ENCODE results near the gene D2HGDH. TPM values are rescaled to one million over a fixed set of nuclear protein-coding genes. Genes with fewer than 3 reads are reported as not detected.

The D2HGDH gene
- total and polyA plus RNA-seq, 3 donors from 2014 or later: 15.6 to 37.7 (median 36.1) TPM

GRCh38 chr2:241768251-241768711, 33.9 kb downstream of the D2HGDH start:
- H3K27me3 ChIP-seq: no peaks in the 10 kb centered on the region
- H3K36me3 ChIP-seq (ENCODE audit: low read depth, missing control alignments): no peaks in the 10 kb centered on the region
- 91% methylated on average over 8 to 29 of the region's 29 CpGs for WGBS, 2 donors
- intact Hi-C loops (cut with DNase I; ENCODE audit: low total_unique reads): no loop called here
- no peak for DNase-seq
- no peak overlapping the region for H3K4me3 ChIP-seq
- no peaks in the 10 kb centered on the region for H3K9me3 ChIP-seq
- H3K27ac ChIP-seq: no peak overlapping the region
- no peaks in the 10 kb centered on the region for H3K4me1 ChIP-seq
- TF ChIP-seq POLR2A (IDR thresholded peaks at IDR 0.05) (no peak), CTCF (IDR thresholded peaks at IDR 0.05) (no peak)

- 95% methylated on average over 8 of the region's 11 CpGs; no CpG with 5 or more reads in 1 of the 2 donors for WGBS, 2 donors
- H3K9me3 ChIP-seq: no peaks in the 10 kb centered on the region
These were observed 34.4 kb downstream of the D2HGDH start for GRCh38 chr2:241768850-241769249.

GRCh38 chr2:241769819-241770184, 35.4 kb downstream of the D2HGDH start:
- no peak for DNase-seq
- WGBS, 2 donors: 90 to 98% methylated on average over 8 to 13 of the region's 13 CpGs
- intact Hi-C loops (cut with DNase I; ENCODE audit: low total_unique reads): no loop called here

More at GRCh38 chr2:241768850-241769249, 34.4 kb downstream of the D2HGDH start:
- intact Hi-C loops (cut with DNase I; ENCODE audit: low total_unique reads): no loop called here
- no peak for DNase-seq
- no peaks in the 10 kb centered on the region for H3K27me3 ChIP-seq
- TF ChIP-seq CTCF (IDR thresholded peaks at IDR 0.05) (no peak), POLR2A (IDR thresholded peaks at IDR 0.05) (no peak)
- no peaks in the 10 kb centered on the region for H3K36me3 ChIP-seq (ENCODE audit: low read depth, missing control alignments)
- no peak overlapping the region for H3K4me3 ChIP-seq
- no peaks in the 10 kb centered on the region for H3K4me1 ChIP-seq
- no peak overlapping the region for H3K27ac ChIP-seq

GRCh38 chr2:241770185-241770935, 35.9 kb downstream of the D2HGDH start:
- H3K27ac ChIP-seq: no peak overlapping the region
- H3K4me3 ChIP-seq: no peak overlapping the region
- intact Hi-C loops (cut with DNase I; ENCODE audit: low total_unique reads): no loop called here
- WGBS, 2 donors: 72 to 79% methylated on average over 14 to 25 of the region's 27 CpGs
- no peak for TF ChIP-seq POLR2A (IDR thresholded peaks at IDR 0.05)
- TF ChIP-seq CTCF (IDR thresholded peaks at IDR 0.05): no peak
- DNase-seq: no peak
- no peaks in the 10 kb centered on the region for H3K27me3 ChIP-seq
- H3K36me3 ChIP-seq (ENCODE audit: low read depth, missing control alignments): no peaks in the 10 kb centered on the region
- H3K4me1 ChIP-seq: no peaks in the 10 kb centered on the region
- H3K9me3 ChIP-seq: no peaks in the 10 kb centered on the region

More at GRCh38 chr2:241769819-241770184, 35.4 kb downstream of the D2HGDH start:
- Histone ChIP-seq H3K4me3 (no peak overlapping the region), H3K9me3 (no peaks in the 10 kb centered on the region), H3K27ac (no peak overlapping the region), H3K27me3 (no peaks in the 10 kb centered on the region), H3K4me1 (no peaks in the 10 kb centered on the region), H3K36me3 (ENCODE audit: low read depth, missing control alignments) (no peaks in the 10 kb centered on the region)
- TF ChIP-seq POLR2A (IDR thresholded peaks at IDR 0.05) (no peak), CTCF (IDR thresholded peaks at IDR 0.05) (no peak)

GRCh38 chr2:241770936-241771285, 36.5 kb downstream of the D2HGDH start:
- TF ChIP-seq CTCF (IDR thresholded peaks at IDR 0.05): no peak
- TF ChIP-seq POLR2A (IDR thresholded peaks at IDR 0.05): no peak
- H3K36me3 ChIP-seq (ENCODE audit: low read depth, missing control alignments): no peaks in the 10 kb centered on the region
- no peak overlapping the region for H3K27ac ChIP-seq
- H3K4me1 ChIP-seq: no peaks in the 10 kb centered on the region
- no peaks in the 10 kb centered on the region for H3K27me3 ChIP-seq
- no peak for DNase-seq
- no peak overlapping the region for H3K4me3 ChIP-seq
- no peaks in the 10 kb centered on the region for H3K9me3 ChIP-seq
- intact Hi-C loops (cut with DNase I; ENCODE audit: low total_unique reads): no loop called here
- 90 to 94% methylated on average over 11 to 12 of the region's 12 CpGs for WGBS, 2 donors

Data from testis (tissue), 3 donors.